Mononuclear cell (primary cell): ENCODE results near the gene HOXA2. TPM values are rescaled to one million over a fixed set of nuclear protein-coding genes. Genes with fewer than 3 reads are reported as not detected.

ENCODE experiments used
- H3K27me3 ChIP-seq: 2 replicates; pipeline ENCODE4 v1.6.0; 2011; ENCODE audit warnings: low read length, control low read depth; ENCODE audit not compliant: insufficient read depth
- H3K4me1 ChIP-seq: 2 replicates; pipeline ENCODE4 v1.5.1; 2011; ENCODE audit warnings: mild to moderate bottlenecking, low read length, control low read depth; ENCODE audit not compliant: insufficient read depth
- H3K4me3 ChIP-seq: 2 replicates; pipeline ENCODE4 v1.5.1; 2011; ENCODE audit warnings: mild to moderate bottlenecking, low read length, moderate library complexity
- H3K9me3 ChIP-seq: 2 replicates; pipeline ENCODE4 v1.5.1; 2011; ENCODE audit warnings: low read depth, mild to moderate bottlenecking, control low read depth, low read length
- total RNA-seq: library from RNA; depleted of rRNA; stranded (reverse); fragments of >200 nt; gene quantifications from one replicate; pipeline ENCODE4 v1.2.3, GENCODE V29; 2012

HOXA2 gene
- total RNA-seq, 1 donor, result 0.10 TPM

- no peaks in the 10 kb centered on the region for H3K9me3 ChIP-seq
- peaks cover 86% of the 10 kb centered on the region for H3K27me3 ChIP-seq
- H3K4me3 ChIP-seq, result no peak overlapping the region
- H3K4me1 ChIP-seq, result peaks cover 37% of the 10 kb centered on the region
Measured at GRCh38 chr7:27101957-27102580, 414 bp downstream of the HOXA2 start.

GRCh38 chr7:27101171-27101956, 1.1 kb downstream of the HOXA2 start:
- H3K4me1 ChIP-seq, result peaks cover 40% of the 10 kb centered on the region
- no peaks in the 10 kb centered on the region for H3K9me3 ChIP-seq
- H3K4me3 ChIP-seq, result no peak overlapping the region
- peaks cover 86% of the 10 kb centered on the region for H3K27me3 ChIP-seq

GRCh38 chr7:27100694-27101170, 1.8 kb downstream of the HOXA2 start:
- Histone ChIP-seq H3K27me3 (peaks cover 84% of the 10 kb centered on the region), H3K4me1 (peaks cover 41% of the 10 kb centered on the region), H3K9me3 (no peaks in the 10 kb centered on the region), H3K4me3 (no peak overlapping the region)

GRCh38 chr7:27099453-27100370, 2.8 kb downstream of the HOXA2 start:
- H3K4me1 ChIP-seq, result peaks cover 51% of the 10 kb centered on the region
- H3K27me3 ChIP-seq, result peaks cover 82% of the 10 kb centered on the region
- no peak overlapping the region for H3K4me3 ChIP-seq
- H3K9me3 ChIP-seq, result no peaks in the 10 kb centered on the region

GRCh38 chr7:27098578-27099451, 3.7 kb downstream of the HOXA2 start:
- Histone ChIP-seq H3K9me3 (no peaks in the 10 kb centered on the region), H3K4me3 (no peak overlapping the region), H3K27me3 (peaks cover 82% of the 10 kb centered on the region), H3K4me1 (peaks cover 54% of the 10 kb centered on the region)

- peak overlapping the region; percentile 0 for H3K4me3 ChIP-seq
- H3K4me1 ChIP-seq, result peaks cover 54% of the 10 kb centered on the region
- peaks cover 82% of the 10 kb centered on the region for H3K27me3 ChIP-seq
- no peaks in the 10 kb centered on the region for H3K9me3 ChIP-seq
Measured at GRCh38 chr7:27097686-27098577, 4.6 kb downstream of the HOXA2 start.

GRCh38 chr7:27096768-27097514, 5.5 kb downstream of the HOXA2 start:
- Histone ChIP-seq H3K4me1 (peaks cover 45% of the 10 kb centered on the region), H3K4me3 (peak overlapping the region; percentile 78), H3K9me3 (no peaks in the 10 kb centered on the region), H3K27me3 (peaks cover 84% of the 10 kb centered on the region)

- H3K4me1 ChIP-seq, result peaks cover 39% of the 10 kb centered on the region
- H3K27me3 ChIP-seq, result peaks cover 84% of the 10 kb centered on the region
- no peaks in the 10 kb centered on the region for H3K9me3 ChIP-seq
- peak within 1 kb of the TSS; percentile 78 for H3K4me3 ChIP-seq
Measured at GRCh38 chr7:27095897-27096767, 6.4 kb downstream of the HOXA2 start, which contains the start of gene HOXA1. TSS of gene HOXA1 (minus strand) at chr7:27096000. CDS start at chr7:27095912, 88 bp downstream.

GRCh38 chr7:27095050-27095896, 7.2 kb downstream of the HOXA2 start:
- H3K4me3 ChIP-seq, result peak overlapping the region; percentile 78
- no peaks in the 10 kb centered on the region for H3K9me3 ChIP-seq
- peaks cover 39% of the 10 kb centered on the region for H3K4me1 ChIP-seq
- H3K27me3 ChIP-seq, result peaks cover 84% of the 10 kb centered on the region

GRCh38 chr7:27094304-27095049, 8.0 kb downstream of the HOXA2 start:
- H3K4me3 ChIP-seq, result no peak overlapping the region

More at GRCh38 chr7:27094304-27095049, 8.0 kb downstream of the HOXA2 start:
- peaks cover 84% of the 10 kb centered on the region for H3K27me3 ChIP-seq
- no peaks in the 10 kb centered on the region for H3K9me3 ChIP-seq
- H3K4me1 ChIP-seq, result peaks cover 39% of the 10 kb centered on the region
